ENCODE results near the gene MAP3K12.
"Not testable (repeated sequence)": the region's sequence is repeated elsewhere in the genome, so short reads cannot be mapped to it uniquely, and the experiment has no call there.

The MAP3K12 gene

DNA sequence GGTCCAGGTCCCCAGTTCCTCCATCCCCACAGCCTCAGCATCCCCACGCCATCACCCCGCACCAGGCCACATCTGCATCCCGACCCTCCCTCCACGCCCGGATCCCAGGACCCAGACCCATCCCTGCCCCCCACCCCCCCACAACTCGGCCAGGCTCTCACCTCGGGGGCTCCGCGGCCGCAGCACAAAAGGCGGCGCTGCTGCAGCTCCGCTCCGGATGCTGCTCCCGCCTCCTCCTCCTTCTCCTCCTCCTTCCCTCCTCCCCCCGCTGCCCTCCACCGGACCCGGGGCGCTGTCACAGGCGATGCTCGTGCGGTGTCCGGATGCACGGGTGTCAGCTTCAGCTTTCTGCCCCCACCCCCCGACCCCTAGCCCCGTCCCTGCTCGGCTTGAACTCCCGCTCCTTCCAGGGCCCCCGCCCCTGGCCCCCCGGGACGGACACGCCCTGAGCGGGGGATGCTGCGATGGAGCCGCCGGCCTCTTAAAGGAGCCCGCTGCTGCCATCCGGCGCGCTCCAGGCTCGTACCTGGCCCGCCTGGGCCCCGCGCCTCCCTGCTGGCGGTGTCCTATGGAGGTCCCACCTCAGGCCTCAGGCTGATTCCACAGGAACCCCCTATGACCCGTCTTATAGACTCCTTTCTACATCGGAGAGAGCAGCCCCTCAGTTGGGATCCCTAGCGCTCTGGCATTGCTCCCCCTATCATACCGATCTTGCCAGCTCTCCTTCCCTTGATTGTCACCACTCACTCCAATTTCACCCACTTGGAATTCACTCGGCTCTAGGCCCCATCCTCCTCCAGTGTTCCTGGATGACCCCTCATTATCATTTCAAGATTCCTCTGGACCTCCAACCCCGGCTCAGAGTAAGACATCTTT is at the start of gene MAP3K12:
Gene MAP3K12, minus strand, starts transcription at position 193 of the 876 bp plus-strand sequence. CDS start 12,067 bp downstream, outside the sequence.
- in situ Hi-C loops (cut with HindIII; ENCODE audit: low pct_unique_long_range_greater_than_20kb, low sequenced_read_pairs): no loop called here
- TF ChIP-seq JUND (IDR thresholded peaks at IDR 0.05; ENCODE audit: low read depth): no peak
- DNase-seq (ENCODE audit: low read depth in 1 of 2, low spot score in 1 of 2): peak in 1 of 2 experiments; percentile 74

- in situ Hi-C loops (cut with HindIII; ENCODE audit: low pct_unique_long_range_greater_than_20kb, low sequenced_read_pairs); DNase-seq (ENCODE audit: low read depth in 1 of 2, low spot score in 1 of 2): not testable (repeated sequence)
Observed at GRCh38 chr12:53548354-53548753, 49.1 kb upstream of the MAP3K12 start.

- no peak for TF ChIP-seq JUND (IDR thresholded peaks at IDR 0.05; ENCODE audit: low read depth)
- peak; percentile 55 to 88 for DNase-seq (ENCODE audit: low read depth in 1 of 2, low spot score in 1 of 2)
- in situ Hi-C loops (cut with HindIII; ENCODE audit: low pct_unique_long_range_greater_than_20kb, low sequenced_read_pairs): no loop called here
Observed at GRCh38 chr12:53543539-53543938, 44.3 kb upstream of the MAP3K12 start.

DNA sequence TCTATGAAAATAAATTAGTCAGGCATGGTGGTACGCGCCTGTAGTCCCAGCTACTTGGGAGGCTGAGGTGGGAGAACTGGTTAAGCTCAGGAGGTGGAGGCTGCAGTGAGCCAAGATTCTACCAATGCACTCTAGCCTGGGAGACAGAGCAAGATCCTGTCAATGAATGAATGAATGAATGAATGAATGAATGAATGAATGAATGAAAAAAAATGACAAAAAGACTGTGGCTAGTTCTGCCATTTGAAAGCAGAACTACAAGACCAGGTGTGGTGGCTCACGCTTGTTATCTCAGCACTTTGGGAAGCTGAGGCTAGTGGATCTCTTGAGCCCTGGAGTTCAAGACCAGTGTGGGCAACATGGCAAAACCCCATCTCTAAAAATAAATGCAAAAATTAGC is 40.3 kb upstream of the MAP3K12 start:
- in situ Hi-C loops (cut with HindIII; ENCODE audit: low pct_unique_long_range_greater_than_20kb, low sequenced_read_pairs): no loop called here
- DNase-seq (ENCODE audit: low read depth in 1 of 2, low spot score in 1 of 2): no peak
- no peak for TF ChIP-seq JUND (IDR thresholded peaks at IDR 0.05; ENCODE audit: low read depth)

GRCh38 chr12:53538209-53538689 is 39.0 kb upstream of the MAP3K12 start:
- DNase-seq (ENCODE audit: low read depth in 1 of 2, low spot score in 1 of 2): peak; percentile 49 to 90
- in situ Hi-C loops (cut with HindIII; ENCODE audit: low pct_unique_long_range_greater_than_20kb, low sequenced_read_pairs): no loop called here
- TF ChIP-seq JUND (IDR thresholded peaks at IDR 0.05; ENCODE audit: low read depth): peak; percentile 76

- in situ Hi-C loops (cut with HindIII; ENCODE audit: low pct_unique_long_range_greater_than_20kb, low sequenced_read_pairs): no loop called here
Observed at GRCh38 chr12:53536962-53537361, 37.7 kb upstream of the MAP3K12 start.

GRCh38 chr12:53533471-53533870 is 34.2 kb upstream of the MAP3K12 start:
- in situ Hi-C loops (cut with HindIII; ENCODE audit: low pct_unique_long_range_greater_than_20kb, low sequenced_read_pairs): no loop called here
- no peak for TF ChIP-seq JUND (IDR thresholded peaks at IDR 0.05; ENCODE audit: low read depth)
- DNase-seq (ENCODE audit: low read depth in 1 of 2, low spot score in 1 of 2): no peak

More at GRCh38 chr12:53536962-53537361, 37.7 kb upstream of the MAP3K12 start:
- TF ChIP-seq JUND (IDR thresholded peaks at IDR 0.05; ENCODE audit: low read depth): no peak
- DNase-seq (ENCODE audit: low read depth in 1 of 2, low spot score in 1 of 2): no peak

DNA sequence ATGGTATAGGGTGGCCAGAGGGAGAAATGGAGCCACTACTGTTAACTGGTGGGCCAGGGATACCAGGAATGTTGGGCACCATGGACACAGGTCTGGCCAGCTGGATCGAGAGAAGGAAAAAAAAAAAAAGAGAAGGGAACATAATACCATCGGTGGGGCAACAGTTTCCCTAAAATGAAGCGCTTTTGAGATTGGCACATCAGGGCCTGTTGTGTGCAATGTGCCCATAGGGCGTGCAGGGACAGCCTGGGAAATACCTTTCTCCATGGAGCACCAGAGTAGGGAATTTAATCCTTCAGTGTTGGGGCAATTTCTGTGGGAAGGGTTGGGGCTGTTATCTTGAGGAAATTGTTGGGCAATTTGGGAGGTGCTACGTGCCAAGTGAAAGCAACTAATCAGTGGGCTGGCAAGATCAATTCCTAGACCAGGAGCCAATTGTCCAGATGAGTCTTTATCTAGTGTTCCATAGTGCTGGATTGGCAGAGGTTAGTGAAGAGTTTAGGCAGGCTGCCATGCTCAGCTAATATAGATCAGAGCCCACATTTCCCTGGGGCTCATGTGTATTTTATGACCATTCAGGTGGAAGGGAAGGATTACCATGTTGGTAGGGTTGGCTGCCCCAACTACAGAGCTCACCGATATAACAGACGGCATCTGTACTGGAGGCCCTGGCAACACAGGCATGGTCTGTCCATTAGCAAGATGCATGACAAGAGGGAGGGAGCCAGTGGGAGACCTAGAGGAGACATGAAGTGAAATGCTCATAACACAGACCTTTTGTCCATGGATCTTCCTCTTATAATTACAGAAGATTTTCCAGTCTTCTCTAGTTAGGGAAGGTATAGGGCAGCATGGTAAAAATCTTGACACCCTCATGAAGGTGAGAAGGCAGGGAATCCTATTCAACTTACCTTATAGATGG is 33.5 kb upstream of the MAP3K12 start:
- no peak for DNase-seq (ENCODE audit: low read depth in 1 of 2, low spot score in 1 of 2)
- in situ Hi-C loops (cut with HindIII; ENCODE audit: low pct_unique_long_range_greater_than_20kb, low sequenced_read_pairs): no loop called here
- no peak for TF ChIP-seq JUND (IDR thresholded peaks at IDR 0.05; ENCODE audit: low read depth)

- no peak for DNase-seq (ENCODE audit: low read depth in 1 of 2, low spot score in 1 of 2)
- no peak for TF ChIP-seq JUND (IDR thresholded peaks at IDR 0.05; ENCODE audit: low read depth)
Observed at GRCh38 chr12:53532021-53532420, 32.8 kb upstream of the MAP3K12 start.

GRCh38 chr12:53530920-53531319 is 31.7 kb upstream of the MAP3K12 start:
- no peak for DNase-seq (ENCODE audit: low read depth in 1 of 2, low spot score in 1 of 2)
- TF ChIP-seq JUND (IDR thresholded peaks at IDR 0.05; ENCODE audit: low read depth): no peak
- in situ Hi-C loops (cut with HindIII; ENCODE audit: low pct_unique_long_range_greater_than_20kb, low sequenced_read_pairs): no loop called here

More at GRCh38 chr12:53532021-53532420, 32.8 kb upstream of the MAP3K12 start:
- in situ Hi-C loops (cut with HindIII; ENCODE audit: low pct_unique_long_range_greater_than_20kb, low sequenced_read_pairs): no loop called here

GRCh38 chr12:53530061-53530460 is 30.8 kb upstream of the MAP3K12 start:
- in situ Hi-C loops (cut with HindIII; ENCODE audit: low pct_unique_long_range_greater_than_20kb, low sequenced_read_pairs): no loop called here
- no peak for TF ChIP-seq JUND (IDR thresholded peaks at IDR 0.05; ENCODE audit: low read depth)
- no peak for DNase-seq (ENCODE audit: low read depth in 1 of 2, low spot score in 1 of 2)

DNA sequence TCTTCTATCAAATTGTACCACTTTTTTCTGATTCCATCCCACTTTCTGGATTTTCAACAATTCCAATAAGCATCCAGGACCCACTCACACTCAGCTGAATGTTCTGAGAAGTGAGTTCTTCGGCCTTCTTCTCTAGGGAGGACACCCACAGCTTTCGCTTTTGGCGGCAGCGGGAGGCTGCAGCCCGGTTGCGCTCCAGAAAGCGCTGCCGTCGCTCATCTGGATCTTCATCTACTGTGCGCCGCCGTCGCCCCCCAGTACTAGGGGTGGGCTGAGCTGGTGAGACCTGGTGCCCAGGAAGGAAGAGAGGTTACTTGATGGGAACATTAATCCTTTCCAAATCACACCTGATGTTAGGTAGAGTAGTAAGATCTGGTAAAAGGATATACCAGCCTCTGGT is 25.2 kb upstream of the MAP3K12 start:
- no peak for TF ChIP-seq JUND (IDR thresholded peaks at IDR 0.05; ENCODE audit: low read depth)
- no peak for DNase-seq (ENCODE audit: low read depth in 1 of 2, low spot score in 1 of 2)
- in situ Hi-C loops (cut with HindIII; ENCODE audit: low pct_unique_long_range_greater_than_20kb, low sequenced_read_pairs): no loop called here
